ENCODE data around the gene OR4C3. TPM values are rescaled to one million over a fixed set of nuclear protein-coding genes. Genes with fewer than 3 reads are reported as not detected.

OR4C3 gene
- not detected in 2 replicates for total RNA-seq

DNA sequence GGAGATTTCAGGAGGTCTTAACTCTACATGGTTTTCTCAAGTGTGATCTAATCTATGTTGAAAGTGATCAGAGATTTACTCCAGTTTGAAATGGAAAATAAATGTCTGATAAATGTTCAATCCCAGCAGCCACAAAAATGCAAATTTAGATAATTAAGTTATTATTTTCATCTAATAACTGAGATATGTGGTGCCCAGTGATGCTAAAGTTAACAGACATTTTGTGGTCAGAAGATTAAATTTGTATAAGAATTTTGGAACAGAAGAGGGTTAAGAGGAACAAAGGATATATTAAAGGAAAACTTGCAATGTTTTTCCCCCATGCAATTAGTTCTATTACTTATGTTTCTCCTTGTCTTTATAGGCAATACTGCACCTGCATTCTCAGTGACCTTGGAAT is at the start of gene OR4C3:
Gene OR4C3 (plus strand): TSS at position 301 of the 400 bp plus-strand sequence. CDS start 102 bp downstream, outside the sequence.

DNA sequence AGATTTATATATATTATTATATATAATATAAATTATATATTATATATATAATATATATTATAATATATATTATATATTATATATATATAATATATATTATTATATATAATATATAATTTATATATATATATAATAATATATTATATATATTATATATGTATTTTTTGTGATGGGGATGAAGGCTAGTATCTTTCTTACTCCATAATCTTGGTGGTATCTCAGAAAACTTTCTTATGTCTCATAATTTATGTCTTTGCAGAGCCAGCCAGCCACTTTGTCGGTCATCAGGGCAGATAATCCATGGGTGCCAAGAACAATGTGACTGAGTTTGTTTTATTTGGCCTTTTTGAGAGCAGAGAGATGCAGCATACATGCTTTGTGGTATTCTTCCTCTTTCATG is 18.8 kb upstream of the OR4C3 start, which contains the start of gene OR4S1:
Gene OR4S1 (plus strand): TSS at position 301 of the 400 bp plus-strand sequence. CDS start 0 bp downstream, at position 301.

DNA sequence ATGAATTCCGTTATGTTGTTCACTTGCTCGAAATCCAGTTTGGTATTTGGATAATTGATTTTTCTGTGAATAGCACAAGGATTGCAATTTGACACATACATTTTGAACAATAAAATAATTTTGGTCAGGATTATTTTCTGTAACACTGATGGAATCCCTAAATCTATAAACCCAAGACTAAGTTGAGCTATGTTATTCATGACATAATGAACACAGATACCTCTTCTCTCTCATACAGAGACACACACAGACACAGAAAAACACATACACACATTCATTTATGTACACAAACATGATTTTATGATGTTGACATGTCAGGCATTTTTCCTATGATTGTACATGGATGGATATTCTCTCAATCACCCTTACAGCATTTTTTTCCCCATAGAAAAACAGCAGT is 41.6 kb downstream of the OR4C3 start, which contains the start of gene OR4C5:
Gene OR4C5 (minus strand): TSS at position 101 of the 400 bp plus-strand sequence. CDS start 0 bp downstream, at position 101.

Other genes starting within 250 kb of the OR4C3 start
- gene OR4B1, start 108.1 kb upstream of the OR4C3 start, total RNA-seq: not detected in 2 replicates
- gene OR4X2, start 79.8 kb upstream of the OR4C3 start, total RNA-seq: not detected in 2 replicates
- not detected in 2 replicates for gene OR4X1, start 61.1 kb upstream of the OR4C3 start, total RNA-seq
- gene OR4S1, start 18.7 kb upstream of the OR4C3 start, total RNA-seq: not detected in 2 replicates
- not detected in 2 replicates for gene OR4C5, start 41.5 kb downstream of the OR4C3 start, total RNA-seq
- gene OR4A47, start 163.9 kb downstream of the OR4C3 start, total RNA-seq: not detected in 2 replicates

All from epithelial cell of umbilical artery (primary cell).